NT2/D1 (cell line): ENCODE measurements around the gene IMPDH1.

Experiments
- SUZ12 ChIP-seq: IDR thresholded peaks from 2 replicates; pipeline ENCODE4 v1.6.1; 2011; ENCODE audit not compliant: insufficient read length, insufficient read depth; ENCODE audit errors: extremely low read depth
- ZNF274 ChIP-seq: IDR thresholded peaks from 2 replicates; pipeline ENCODE4 v1.6.1; 2011; ENCODE audit warnings: mild to moderate bottlenecking, low read depth, low read length

DNA sequence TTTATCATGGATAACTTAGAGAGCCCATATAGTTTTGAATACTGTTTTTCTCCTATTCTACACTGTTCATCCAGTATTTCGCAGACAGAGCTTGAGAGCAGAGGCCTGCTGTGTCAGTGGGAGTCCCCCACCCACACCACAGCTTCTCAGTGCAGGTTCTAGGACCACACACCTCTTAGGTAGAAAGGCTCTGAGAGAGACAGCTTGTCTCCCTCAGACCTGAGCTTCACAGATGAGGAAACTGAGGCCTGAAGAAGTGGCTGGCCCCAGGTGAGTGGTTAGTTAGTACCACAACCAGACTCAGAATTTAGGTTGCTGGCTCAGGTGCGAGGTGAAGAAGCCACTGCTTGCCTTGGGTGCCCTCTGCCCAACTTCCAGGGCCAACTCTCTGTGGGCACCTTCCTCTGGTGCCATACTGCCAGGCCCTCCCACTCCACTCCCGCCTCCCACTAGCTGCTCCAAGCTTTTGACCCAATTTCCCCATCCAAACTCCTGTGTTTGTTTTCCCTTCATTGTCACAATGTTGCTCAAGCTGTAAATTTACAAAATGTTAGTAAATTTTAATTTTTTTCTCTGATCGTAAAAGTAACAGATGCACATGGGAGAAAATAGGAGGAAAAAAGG, 38.3 kb upstream of the IMPDH1 start:
- TF ChIP-seq ZNF274 = no peak
- TF ChIP-seq SUZ12 = no peak
